Tibial nerve (tissue), 4 donors: ENCODE data around the gene GRP.

Experiments used
- EP300 ChIP-seq, 2 donors: sonication (generic); formaldehyde crosslinking; IDR thresholded peaks; one replicate each; pipeline ENCODE4 v1.6.1; 2017; ENCODE audit warnings: antibody characterized with exemption in 2 of 2, mild to moderate bottlenecking in 1 of 2
- TF ChIP-seq, protein P1 (sequence below), 5 experiments: fragments of 200-600 bp in 3 of 5; fragments of 450-650 bp in 2 of 5; sonication (generic) in 3 of 5; IDR thresholded peaks; one replicate each; pipeline ENCODE4 v1.5.1; 2016 to 2019; ENCODE audit warnings: antibody characterized with exemption in 5 of 5, mild to moderate bottlenecking in 3 of 5, moderate library complexity in 2 of 5

DNA sequence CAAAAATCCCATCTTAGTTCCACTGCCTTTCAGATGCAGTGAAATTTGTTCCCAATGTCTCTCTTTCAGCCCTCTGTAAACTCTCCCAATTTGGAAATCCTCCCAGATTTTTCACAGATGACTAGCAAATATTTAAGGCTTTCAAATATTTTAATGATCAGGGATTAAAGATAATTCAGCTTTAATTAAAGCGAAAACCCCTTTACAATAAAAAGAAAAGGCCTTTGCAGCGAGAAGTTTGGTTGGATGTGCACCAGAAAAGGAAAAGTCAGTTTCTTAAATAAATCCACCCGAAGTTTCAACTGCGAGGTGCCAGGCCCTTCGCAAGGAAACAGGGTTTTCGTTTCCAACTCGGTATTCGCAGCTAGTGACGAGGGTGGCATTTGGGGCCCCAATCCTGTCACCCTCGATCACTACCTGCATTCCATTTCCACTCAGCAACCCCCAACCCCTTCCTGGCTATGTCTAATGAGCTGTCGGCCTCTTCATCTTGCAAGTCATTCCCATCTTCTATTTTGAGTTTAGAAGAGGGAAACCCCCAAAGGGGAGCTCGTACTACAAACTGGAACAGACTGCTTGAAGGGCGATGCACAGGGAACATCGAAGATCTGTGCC, 51.8 kb downstream of the GRP start:
- TF ChIP-seq, protein P1, sequence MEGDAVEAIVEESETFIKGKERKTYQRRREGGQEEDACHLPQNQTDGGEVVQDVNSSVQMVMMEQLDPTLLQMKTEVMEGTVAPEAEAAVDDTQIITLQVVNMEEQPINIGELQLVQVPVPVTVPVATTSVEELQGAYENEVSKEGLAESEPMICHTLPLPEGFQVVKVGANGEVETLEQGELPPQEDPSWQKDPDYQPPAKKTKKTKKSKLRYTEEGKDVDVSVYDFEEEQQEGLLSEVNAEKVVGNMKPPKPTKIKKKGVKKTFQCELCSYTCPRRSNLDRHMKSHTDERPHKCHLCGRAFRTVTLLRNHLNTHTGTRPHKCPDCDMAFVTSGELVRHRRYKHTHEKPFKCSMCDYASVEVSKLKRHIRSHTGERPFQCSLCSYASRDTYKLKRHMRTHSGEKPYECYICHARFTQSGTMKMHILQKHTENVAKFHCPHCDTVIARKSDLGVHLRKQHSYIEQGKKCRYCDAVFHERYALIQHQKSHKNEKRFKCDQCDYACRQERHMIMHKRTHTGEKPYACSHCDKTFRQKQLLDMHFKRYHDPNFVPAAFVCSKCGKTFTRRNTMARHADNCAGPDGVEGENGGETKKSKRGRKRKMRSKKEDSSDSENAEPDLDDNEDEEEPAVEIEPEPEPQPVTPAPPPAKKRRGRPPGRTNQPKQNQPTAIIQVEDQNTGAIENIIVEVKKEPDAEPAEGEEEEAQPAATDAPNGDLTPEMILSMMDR (IDR thresholded peaks at IDR 0.05): no peak
- no peak for TF ChIP-seq EP300 (IDR thresholded peaks at IDR 0.05)
